D721Med (cell line): ENCODE measurements around the gene P2RY8.

Experiments
- DNase-seq: peaks from one replicate; pipeline ENCODE4 v3.0.0; 2011; ENCODE audit warnings: low spot score; ENCODE audit not compliant: insufficient read length
- FAIRE-seq: peaks from 2 replicates; lab custom pipeline; 2011; peaks lifted over from hg19 to GRCh38; lab: Jason Lieb, UNC
- CTCF ChIP-seq: IDR thresholded peaks from 2 replicates; pipeline ENCODE4 v1.5.1; 2012; ENCODE audit warnings: mild to moderate bottlenecking, control low read depth; ENCODE audit not compliant: insufficient read depth; ENCODE audit errors: missing control alignments

Gene P2RY8

GRCh38 chrX:1422135-1422465, 114.9 kb downstream of the P2RY8 start:
- DNase-seq (no peak), FAIRE-seq (no peak)
- no peak for TF ChIP-seq CTCF

DNA sequence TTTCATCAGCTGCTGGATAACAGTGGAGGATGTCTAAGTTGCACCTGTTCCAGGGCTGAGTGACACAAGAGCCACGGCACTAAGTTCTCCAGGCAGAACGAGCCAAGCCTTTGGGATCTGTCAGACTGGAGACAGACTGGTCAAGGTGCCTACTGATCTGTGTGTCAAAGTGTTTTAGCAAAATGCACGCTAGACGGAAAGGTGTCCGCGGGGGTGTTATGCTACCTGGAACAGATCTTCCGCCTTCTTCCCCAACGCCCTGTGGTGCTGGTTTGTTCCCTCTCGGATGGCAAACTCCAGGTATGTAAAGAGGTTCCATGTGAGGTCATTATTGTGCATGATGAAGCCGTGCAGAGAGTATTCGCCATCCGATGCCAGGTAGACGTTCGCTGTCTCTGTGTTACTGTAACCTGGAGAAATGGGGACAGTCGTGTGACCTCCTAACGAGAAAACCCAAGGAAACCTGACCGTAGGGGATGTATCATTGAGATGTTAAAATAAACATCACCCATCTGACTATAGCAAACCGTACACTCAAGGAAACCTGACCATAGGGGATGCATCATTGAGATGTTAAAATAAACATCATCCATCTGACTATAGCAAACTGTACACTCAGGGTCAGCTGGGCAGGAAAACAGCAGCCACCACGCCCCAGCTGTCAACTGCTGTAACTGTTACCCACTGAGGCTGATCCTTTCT, 115.4 kb downstream of the P2RY8 start:
- FAIRE-seq (no peak), DNase-seq (no peak)

GRCh38 chrX:1420371-1420770, 116.6 kb downstream of the P2RY8 start:
- FAIRE-seq (no peak), DNase-seq (no peak)

More for the DNA sequence above, 115.4 kb downstream of the P2RY8 start:
- TF ChIP-seq CTCF, result no peak

DNA sequence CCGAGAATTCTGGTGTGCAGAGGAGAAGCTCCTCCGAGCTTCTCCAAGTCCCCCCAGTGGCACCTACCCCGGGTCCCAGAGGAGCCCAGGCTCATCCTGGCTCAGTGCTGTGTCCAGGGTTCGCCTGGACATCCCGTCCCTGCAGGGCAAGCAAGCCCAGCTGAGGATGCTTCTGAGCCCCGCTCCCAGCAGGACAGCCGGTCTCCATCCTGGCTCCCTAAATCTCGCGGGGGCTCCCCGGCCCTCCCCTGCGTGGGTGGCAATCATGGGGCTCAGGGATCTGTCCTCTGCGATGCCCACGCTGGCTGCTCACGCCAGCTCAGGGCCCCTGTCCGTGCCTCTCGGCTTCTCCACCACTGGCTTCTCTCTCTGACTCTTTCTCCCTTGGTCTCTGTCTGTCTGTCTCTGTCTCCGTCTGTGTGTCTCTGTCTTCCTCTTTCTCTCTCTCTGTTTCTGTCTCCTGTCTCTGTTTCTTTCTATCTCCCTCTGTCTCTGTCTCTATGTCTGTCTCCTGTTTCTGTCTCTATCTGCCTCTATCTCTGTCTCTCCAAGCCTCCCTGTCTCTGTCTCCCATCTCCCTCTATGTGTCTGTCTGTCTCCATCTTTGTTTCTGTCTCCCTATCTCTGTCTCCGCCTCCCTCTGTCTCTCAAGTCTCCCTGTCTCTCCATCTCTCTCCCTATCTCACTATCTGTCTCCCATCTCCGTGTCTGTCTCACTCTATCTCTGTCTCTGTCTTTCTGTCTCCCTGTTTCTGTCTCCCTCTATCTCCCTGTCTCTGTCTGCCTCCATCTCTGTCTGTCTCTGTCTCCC, 117.2 kb downstream of the P2RY8 start:
- no peak for DNase-seq
- TF ChIP-seq CTCF, result no peak
- no peak for FAIRE-seq

More at GRCh38 chrX:1420371-1420770, 116.6 kb downstream of the P2RY8 start:
- no peak for TF ChIP-seq CTCF

- DNase-seq (no peak), FAIRE-seq (no peak)
- no peak for TF ChIP-seq CTCF
Observed at GRCh38 chrX:1418901-1419544, 118.0 kb downstream of the P2RY8 start.

DNA sequence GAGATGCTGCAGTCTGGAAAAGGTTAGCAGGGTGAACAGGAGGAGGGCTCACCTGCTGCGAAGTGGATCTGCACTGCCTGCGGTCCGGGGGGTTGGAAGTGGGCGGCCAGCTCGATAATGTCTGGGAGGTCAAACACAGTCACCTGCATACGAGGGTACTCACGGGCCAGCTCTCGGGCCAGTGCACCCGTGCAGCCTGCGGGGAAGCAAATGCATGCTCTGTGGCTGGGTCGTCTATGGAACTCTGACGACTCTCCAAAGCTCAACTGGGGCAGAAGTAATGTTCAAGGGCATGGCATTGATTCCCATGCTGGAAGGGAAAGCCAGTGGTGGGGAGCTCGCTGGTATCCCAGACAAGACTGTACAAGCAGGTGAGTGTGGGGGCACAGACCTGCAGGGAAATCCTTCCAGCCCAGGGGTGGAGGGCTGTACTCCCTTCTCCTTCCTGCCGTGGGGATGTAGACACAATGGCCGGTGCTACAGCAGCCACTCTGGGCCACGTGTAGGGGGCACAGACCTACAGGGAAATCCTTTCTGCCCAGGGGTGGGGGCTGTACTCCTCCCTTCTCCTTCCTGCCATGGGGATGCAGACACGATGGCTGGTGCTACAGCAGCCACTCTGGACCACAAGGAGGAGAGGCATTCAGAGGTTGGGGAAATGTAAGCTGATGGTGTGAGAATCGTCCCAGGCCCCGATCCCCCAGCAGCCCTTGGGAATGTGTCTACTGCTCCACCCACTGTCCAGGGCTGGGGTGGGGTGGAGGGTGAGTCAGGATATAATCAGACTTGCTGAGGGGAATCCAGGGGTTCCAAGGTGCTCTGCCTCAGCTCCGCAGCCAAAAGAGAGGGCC, 118.8 kb downstream of the P2RY8 start:
- no peak for FAIRE-seq

More for the DNA sequence above, 118.8 kb downstream of the P2RY8 start:
- no peak for TF ChIP-seq CTCF
- no peak for DNase-seq
